GM23248 (cell line): ENCODE results near the gene SLC13A2. TPM values are rescaled to one million over a fixed set of nuclear protein-coding genes. Genes with fewer than 3 reads are reported as not detected.

Experiments used
- DNase-seq: peaks from one replicate; pipeline ENCODE4 v3.0.0-alpha.2; 2015
- H2AFZ ChIP-seq: fragments of 200-600 bp; sonication (generic); 2 replicates; pipeline ENCODE4 v1.6.1; 2016; ENCODE audit warnings: antibody characterized with exemption
- H3F3A ChIP-seq: fragments of 200-600 bp; sonication (generic); 2 replicates; pipeline ENCODE4 v1.6.1; 2016; ENCODE audit warnings: mild to moderate bottlenecking, antibody characterized with exemption, mixed run types; ENCODE audit not compliant: insufficient read depth
- H3K27ac ChIP-seq: fragments of 200-600 bp; sonication (generic); 2 replicates; pipeline ENCODE4 v1.5.1; 2016; ENCODE audit warnings: mild to moderate bottlenecking
- H3K27me3 ChIP-seq: fragments of 200-600 bp; sonication (generic); replicated peaks from 2 replicates; pipeline ENCODE4 v1.6.1; 2016; ENCODE audit warnings: mild to moderate bottlenecking; ENCODE audit not compliant: insufficient read depth
- H3K36me3 ChIP-seq: fragments of 200-600 bp; sonication (generic); 2 replicates; pipeline ENCODE4 v1.6.1; 2016; ENCODE audit warnings: low read depth, mild to moderate bottlenecking
- H3K4me1 ChIP-seq: fragments of 200-600 bp; sonication (generic); 2 replicates; pipeline ENCODE4 v1.6.1; 2016; ENCODE audit warnings: mild to moderate bottlenecking; ENCODE audit not compliant: insufficient read depth
- H3K4me2 ChIP-seq: fragments of 200-600 bp; sonication (generic); one replicate; pipeline ENCODE4 v1.6.1; 2016; ENCODE audit warnings: mild to moderate bottlenecking; ENCODE audit not compliant: unreplicated experiment
- H3K4me3 ChIP-seq: fragments of 200-600 bp; sonication (generic); 2 replicates; pipeline ENCODE4 v1.5.1; 2016; ENCODE audit warnings: mild to moderate bottlenecking
- H3K79me2 ChIP-seq: fragments of 200-600 bp; sonication (generic); 2 replicates; pipeline ENCODE4 v1.6.1; 2016; ENCODE audit warnings: mild to moderate bottlenecking; ENCODE audit not compliant: insufficient read depth
- H3K9ac ChIP-seq: fragments of 200-600 bp; sonication (generic); 2 replicates; pipeline ENCODE4 v1.6.1; 2016; ENCODE audit warnings: mild to moderate bottlenecking
- H3K9me2 ChIP-seq: fragments of 200-600 bp; sonication (generic); 2 replicates; pipeline ENCODE4 v1.6.1; 2016; ENCODE audit warnings: mixed run types, mild to moderate bottlenecking, moderate library complexity; ENCODE audit not compliant: insufficient read depth
- H3K9me3 ChIP-seq: fragments of 200-600 bp; sonication (generic); one replicate; pipeline ENCODE4 v1.6.1; 2017; ENCODE audit warnings: low read depth
- H4K20me1 ChIP-seq: fragments of 200-600 bp; sonication (generic); 2 replicates; pipeline ENCODE4 v1.6.0; 2016; ENCODE audit not compliant: insufficient read depth
- EZH2 ChIP-seq: fragments of 200-600 bp; sonication (generic); IDR thresholded peaks from 2 replicates; pipeline ENCODE4 v1.6.1; 2018; ENCODE audit warnings: antibody characterized with exemption, mild to moderate bottlenecking; ENCODE audit not compliant: insufficient read depth, poor library complexity, severe bottlenecking
- EZH2phosphoT487 ChIP-seq: fragments of 200-600 bp; sonication (generic); IDR thresholded peaks from 2 replicates; pipeline ENCODE4 v1.6.1; 2018; ENCODE audit warnings: antibody characterized with exemption, moderate library complexity, mild to moderate bottlenecking, low read depth; ENCODE audit not compliant: insufficient read depth
- WGBS, 2 experiments: methylation state at CpG; one replicate each; pipeline ENCODE4 v1.1.6; 2015 to 2017; ENCODE audit warnings: low lambda C conversion rate in 2 of 2, low coverage in 1 of 2; ENCODE audit errors: missing lambda C conversion rate in 2 of 2; 5-methylcytosine and 5-hydroxymethylcytosine counted together
- in situ Hi-C: fragments of 300-500 bp; cut with MboI; formaldehyde crosslinking; loops from 2 replicates; pipeline ENCODE4 v1.15.0; 2020
- polyA plus RNA-seq: library from polyadenylated mRNA; unstranded; fragments of >200 nt; fragmentation: Nextera tagmentation; extraction: Ambion mirVana; gene quantifications from 2 replicates; pipeline ENCODE4 v1.2.1, GENCODE V29; 2016
- total RNA-seq: library from RNA; depleted of rRNA; stranded (reverse); fragments of >200 nt; shearing (Covaris generic); gene quantifications from 2 replicates; pipeline ENCODE4 v1.2.3, GENCODE V29; 2014

The SLC13A2 gene
- total and polyA plus RNA-seq, 2 experiments from 2014 or later, result not detected

DNA sequence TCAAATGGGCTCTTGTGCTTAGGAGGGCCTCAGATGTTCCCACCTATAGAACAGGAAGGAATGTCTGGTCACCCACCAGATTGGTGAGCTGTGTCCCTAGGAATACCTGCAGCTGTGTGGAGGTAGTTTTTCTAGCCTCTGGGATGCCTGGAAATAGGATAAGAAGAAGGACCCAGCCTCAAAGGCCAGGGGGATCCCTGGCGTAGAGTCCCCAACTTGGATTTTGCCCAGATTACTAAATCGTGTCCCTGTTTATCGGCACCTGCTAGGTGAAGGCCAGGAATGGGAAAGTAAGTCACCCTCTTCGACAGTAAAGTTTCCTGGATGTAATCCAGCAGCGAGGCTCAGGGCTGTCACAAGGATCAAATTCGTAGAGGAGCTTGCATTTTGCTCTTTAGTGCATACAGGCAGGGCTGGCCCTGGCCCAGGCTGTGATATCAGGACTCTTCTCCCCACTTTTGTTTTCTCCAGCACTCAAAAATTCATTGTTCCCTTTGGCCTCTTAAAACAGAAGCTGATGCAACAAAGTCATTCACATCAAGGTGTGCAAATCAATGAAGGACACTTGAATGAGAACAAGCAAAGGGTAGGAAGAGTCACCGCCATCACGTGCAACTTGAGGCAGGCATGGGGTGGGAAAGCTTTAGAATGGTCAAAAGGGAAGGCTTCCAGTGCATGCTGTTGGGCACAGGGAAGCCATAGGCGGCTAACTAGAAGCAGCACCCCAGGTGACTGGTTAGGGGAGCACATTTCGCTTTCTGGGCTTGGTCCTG is 7.5 kb downstream of the SLC13A2 start:
- WGBS, 2 experiments, result 46 to 50% methylated on average over 10 of the region's 10 CpGs
- Histone ChIP-seq H3K27ac (no peak overlapping the region), H3K36me3 (no peaks in the 10 kb centered on the region), H3F3A (no peaks in the 10 kb centered on the region), H3K4me1 (no peaks in the 10 kb centered on the region), H3K4me3 (no peak overlapping the region), H4K20me1 (no peaks in the 10 kb centered on the region), H3K27me3 (peaks cover 13% of the 10 kb centered on the region), H3K9me2 (no peaks in the 10 kb centered on the region), H2AFZ (no peak overlapping the region), H3K9me3 (no peaks in the 10 kb centered on the region), H3K79me2 (no peaks in the 10 kb centered on the region), H3K4me2 (no peak overlapping the region), H3K9ac (no peak overlapping the region)
- DNase-seq, result no peak
- in situ Hi-C loops, result no loop called here
- TF ChIP-seq EZH2phosphoT487 (no peak), EZH2 (no peak)

DNA sequence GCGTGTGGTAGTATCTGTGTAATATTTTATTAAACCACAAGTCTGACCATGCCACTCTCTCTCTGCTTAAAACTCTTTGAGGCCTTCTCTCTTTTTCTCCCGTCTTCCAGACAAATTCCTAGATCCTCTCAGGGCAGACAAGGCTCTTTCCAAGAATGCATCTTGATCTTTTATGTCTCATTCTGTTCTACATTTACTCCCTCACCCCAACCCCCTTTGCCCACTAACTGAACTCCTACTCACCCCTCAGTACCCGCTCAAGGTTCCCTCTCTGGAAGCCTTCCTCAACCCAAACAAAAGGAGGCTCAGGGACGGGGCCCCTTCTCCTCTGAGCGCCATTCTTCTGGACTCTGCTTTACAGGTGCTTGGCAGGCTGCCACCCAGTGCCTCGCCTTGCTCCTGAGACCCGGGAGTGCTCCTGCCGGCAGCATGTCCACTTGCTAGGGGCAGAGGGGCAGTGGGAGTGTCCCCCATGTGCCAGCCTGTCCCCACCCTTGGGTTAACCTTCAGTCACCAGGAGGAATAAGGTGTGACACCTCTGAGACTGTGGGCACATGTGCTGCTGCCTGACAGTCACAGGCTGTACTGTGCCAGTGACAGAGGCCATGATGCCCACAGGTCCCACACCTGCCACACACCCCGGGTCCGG is 9.2 kb downstream of the SLC13A2 start:
- Histone ChIP-seq H3K4me1 (no peaks in the 10 kb centered on the region), H3K4me2 (no peak overlapping the region), H3K27ac (no peak overlapping the region), H2AFZ (no peak overlapping the region), H3K27me3 (peaks cover 15% of the 10 kb centered on the region; the same call in 1 of the 2 replicates), H3K9ac (no peak overlapping the region), H3F3A (no peaks in the 10 kb centered on the region), H3K9me2 (no peaks in the 10 kb centered on the region), H3K79me2 (no peaks in the 10 kb centered on the region), H3K4me3 (no peak overlapping the region), H3K9me3 (no peaks in the 10 kb centered on the region), H4K20me1 (no peaks in the 10 kb centered on the region), H3K36me3 (no peaks in the 10 kb centered on the region)
- no peak for TF ChIP-seq EZH2phosphoT487
- no peak for TF ChIP-seq EZH2
- WGBS, 2 experiments, result 52 to 53% methylated on average over 10 of the region's 10 CpGs
- in situ Hi-C loops, result no loop called here
- DNase-seq, result no peak

DNA sequence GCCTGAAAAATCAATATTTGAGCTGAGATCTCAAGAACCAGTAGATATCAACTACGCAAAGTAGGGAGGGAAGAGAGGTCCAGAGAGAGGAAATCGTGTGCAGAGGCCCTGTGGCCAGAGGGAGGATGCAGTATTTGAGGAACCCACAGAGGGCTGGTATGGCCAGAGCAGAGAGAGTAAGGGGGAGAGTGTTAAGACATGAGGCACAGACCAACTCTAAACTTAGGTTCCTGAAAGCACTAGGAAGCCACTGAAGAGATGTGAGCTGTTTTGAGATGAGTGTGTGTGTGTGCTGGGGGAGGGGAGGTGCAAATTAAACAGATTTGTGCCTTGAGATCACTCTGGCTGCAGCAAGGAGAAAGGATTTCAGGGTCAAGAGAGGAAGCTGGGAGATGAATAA is 10.9 kb downstream of the SLC13A2 start:
- Histone ChIP-seq H3K27ac (no peak overlapping the region), H3K4me2 (no peak overlapping the region), H3F3A (no peaks in the 10 kb centered on the region), H3K9me3 (no peaks in the 10 kb centered on the region), H3K4me3 (no peak overlapping the region), H3K79me2 (no peaks in the 10 kb centered on the region), H4K20me1 (no peaks in the 10 kb centered on the region), H3K36me3 (no peaks in the 10 kb centered on the region), H3K27me3 (peaks cover 16% of the 10 kb centered on the region), H3K9me2 (no peaks in the 10 kb centered on the region), H2AFZ (no peak overlapping the region), H3K9ac (no peak overlapping the region), H3K4me1 (no peaks in the 10 kb centered on the region)
- DNase-seq, result no peak
- 59 to 61% methylated on average over 2 of the region's 2 CpGs for WGBS, 2 experiments
- TF ChIP-seq EZH2phosphoT487, result no peak
- no peak for TF ChIP-seq EZH2
- in situ Hi-C loops, result no loop called here

GRCh38 chr17:28485049-28485448 is 11.6 kb downstream of the SLC13A2 start:
- H3K4me3 ChIP-seq, result no peak overlapping the region
- no peak overlapping the region for H3K27ac ChIP-seq
- TF ChIP-seq EZH2phosphoT487 (no peak), EZH2 (no peak)
- H3K9me2 ChIP-seq, result no peaks in the 10 kb centered on the region
- H3K36me3 ChIP-seq, result no peaks in the 10 kb centered on the region
- H2AFZ ChIP-seq, result no peak overlapping the region
- H3K4me1 ChIP-seq, result no peaks in the 10 kb centered on the region
- no peak overlapping the region for H3K4me2 ChIP-seq
- H4K20me1 ChIP-seq, result no peaks in the 10 kb centered on the region
- no peaks in the 10 kb centered on the region for H3K79me2 ChIP-seq
- DNase-seq, result no peak
- no peaks in the 10 kb centered on the region for H3K9me3 ChIP-seq
- 60 to 76% methylated on average over 3 of the region's 3 CpGs for WGBS, 2 experiments
- H3K9ac ChIP-seq, result no peak overlapping the region
- in situ Hi-C loops, result no loop called here
- no peaks in the 10 kb centered on the region for H3F3A ChIP-seq
- peaks cover 16% of the 10 kb centered on the region for H3K27me3 ChIP-seq
